Measurements from ENCODE around the gene PRR33.

The PRR33 gene

DNA sequence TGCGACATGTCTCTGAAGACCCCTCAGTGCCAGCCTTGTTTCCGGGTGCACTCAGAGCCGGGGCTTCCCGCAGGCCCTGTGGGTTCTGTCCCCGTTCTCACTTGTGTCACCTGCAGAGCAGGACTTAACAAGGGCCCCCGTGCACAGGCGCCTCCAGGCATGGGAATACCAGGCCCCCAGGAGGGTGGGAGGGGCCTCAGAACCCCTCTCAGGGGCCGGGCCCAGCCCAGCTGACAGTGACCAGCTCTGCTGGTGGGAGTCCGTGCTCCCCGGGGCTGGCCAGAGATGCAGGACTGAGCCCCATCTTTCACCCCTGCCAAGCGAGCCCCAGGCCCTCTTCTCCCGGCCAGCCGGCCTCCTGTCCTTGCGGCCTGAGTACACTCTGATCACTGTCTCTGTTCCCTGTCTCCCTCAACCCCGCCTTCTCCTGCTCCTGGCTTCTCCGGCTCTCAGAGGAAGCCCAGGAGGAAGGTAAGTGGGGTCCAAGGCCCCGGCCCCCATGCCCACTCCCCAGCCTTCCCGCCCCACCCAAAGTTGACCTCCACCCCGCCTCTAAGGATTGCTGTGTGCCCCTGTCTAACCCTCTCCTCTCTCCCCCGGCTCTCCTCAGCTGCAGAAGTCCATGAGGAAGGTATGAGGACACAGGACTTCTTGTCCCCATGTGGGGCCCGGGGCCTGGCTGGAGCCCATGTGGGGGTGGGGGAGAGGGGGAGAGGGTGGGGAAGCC lies 33.1 kb upstream of the PRR33 start:
- WGBS = 79% methylated on average over 21 of the region's 21 CpGs
- no peaks in the 10 kb centered on the region for H3K36me3 ChIP-seq (ENCODE audit: control insufficient read depth in 1 of 2, insufficient read depth in 2 of 2, low read depth in 1 of 2, low read length in 2 of 2)
- H3K79me1 ChIP-seq (replicated peaks; ENCODE audit: low read length, poor library complexity, severe bottlenecking) = no peaks in the 10 kb centered on the region
- no peak overlapping the region for H3K23ac ChIP-seq (ENCODE audit: low read length in 2 of 2)
- H3K14ac ChIP-seq (ENCODE audit: low read length in 2 of 2) = no peak overlapping the region
- no peak overlapping the region for H2BK15ac ChIP-seq (ENCODE audit: low read depth, poor library complexity, severe bottlenecking)
- no peaks in the 10 kb centered on the region for H3K9me3 ChIP-seq (ENCODE audit: control insufficient read depth, low read length)
- H4K91ac ChIP-seq (ENCODE audit: low read length) = no peak overlapping the region
- H2AFZ ChIP-seq (ENCODE audit: low read depth, low read length) = no peak overlapping the region
- no peak overlapping the region for H2BK120ac ChIP-seq (ENCODE audit: low read depth, low read length)
- H3K4me2 ChIP-seq (ENCODE audit: low read length, poor library complexity, severe bottlenecking) = no peak overlapping the region
- H4K8ac ChIP-seq (ENCODE audit: low read length) = no peak overlapping the region
- H3K27ac ChIP-seq (ENCODE audit: low read length, poor library complexity, severe bottlenecking) = no peak overlapping the region
- no peak overlapping the region for H2BK5ac ChIP-seq (ENCODE audit: low read depth, low read length, poor library complexity, severe bottlenecking)
- H3K27me3 ChIP-seq (ENCODE audit: control insufficient read depth in 1 of 2, insufficient read depth in 1 of 2, low read length in 2 of 2) = peaks cover 10 to 32% of the 10 kb centered on the region in 2 experiments
- H3K4me3 ChIP-seq (ENCODE audit: insufficient read depth in 1 of 2, low read depth in 1 of 2, low read length in 2 of 2) = no peak overlapping the region
- no peak overlapping the region for H2BK12ac ChIP-seq (ENCODE audit: low read length in 2 of 2)
- H3K9ac ChIP-seq (ENCODE audit: low read length) = no peak overlapping the region
- peaks cover 21% of the 10 kb centered on the region for H3K4me1 ChIP-seq (ENCODE audit: control insufficient read depth, insufficient read depth, low read depth, low read length)
- no peak overlapping the region for H3K4ac ChIP-seq (ENCODE audit: low read depth in 1 of 2, low read length in 2 of 2)
- DNase-seq = no peak
- H2AK5ac ChIP-seq (ENCODE audit: low read length, severe bottlenecking) = no peak overlapping the region
- H3K18ac ChIP-seq (ENCODE audit: low read depth in 1 of 2, low read length in 2 of 2) = no peak overlapping the region

DNA sequence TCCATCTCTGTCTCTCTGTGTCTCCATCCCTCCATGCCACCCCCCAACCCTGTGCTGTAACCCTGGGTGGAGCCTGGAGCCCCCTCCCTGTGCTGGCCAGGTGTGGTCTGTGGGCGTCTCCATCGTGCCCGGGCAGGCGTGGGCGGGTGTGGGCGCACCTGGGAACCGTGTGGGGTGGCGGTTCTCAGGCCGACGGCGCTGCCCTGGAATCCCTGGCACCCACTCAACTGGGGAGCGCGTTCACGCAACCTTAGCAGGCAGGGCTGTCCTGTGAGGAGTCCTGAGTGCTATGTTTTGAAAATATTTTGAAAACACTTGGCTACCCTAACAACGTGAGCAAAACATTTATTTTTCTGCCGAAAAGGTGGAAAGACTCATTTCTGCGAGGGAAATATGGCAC lies 32.5 kb upstream of the PRR33 start:
- DNase-seq = no peak
- H2BK120ac ChIP-seq (ENCODE audit: low read depth, low read length) = no peak overlapping the region
- WGBS = 93% methylated on average over 17 of the region's 17 CpGs
- H2BK15ac ChIP-seq (ENCODE audit: low read depth, poor library complexity, severe bottlenecking) = no peak overlapping the region
- no peak overlapping the region for H3K9ac ChIP-seq (ENCODE audit: low read length)
- no peak overlapping the region for H2AFZ ChIP-seq (ENCODE audit: low read depth, low read length)
- H3K36me3 ChIP-seq (ENCODE audit: control insufficient read depth in 1 of 2, insufficient read depth in 2 of 2, low read depth in 1 of 2, low read length in 2 of 2) = no peaks in the 10 kb centered on the region
- no peak overlapping the region for H3K4me3 ChIP-seq (ENCODE audit: insufficient read depth in 1 of 2, low read depth in 1 of 2, low read length in 2 of 2)
- H2AK5ac ChIP-seq (ENCODE audit: low read length, severe bottlenecking) = no peak overlapping the region
- no peak overlapping the region for H3K4ac ChIP-seq (ENCODE audit: low read depth in 1 of 2, low read length in 2 of 2)
- H4K8ac ChIP-seq (ENCODE audit: low read length) = no peak overlapping the region
- peaks cover 9 to 38% of the 10 kb centered on the region in 2 experiments for H3K27me3 ChIP-seq (ENCODE audit: control insufficient read depth in 1 of 2, insufficient read depth in 1 of 2, low read length in 2 of 2)
- no peak overlapping the region for H3K27ac ChIP-seq (ENCODE audit: low read length, poor library complexity, severe bottlenecking)
- H2BK12ac ChIP-seq (ENCODE audit: low read length in 2 of 2) = no peak overlapping the region
- H3K18ac ChIP-seq (ENCODE audit: low read depth in 1 of 2, low read length in 2 of 2) = no peak overlapping the region
- H3K23ac ChIP-seq (ENCODE audit: low read length in 2 of 2) = no peak overlapping the region
- no peak overlapping the region for H2BK5ac ChIP-seq (ENCODE audit: low read depth, low read length, poor library complexity, severe bottlenecking)
- no peak overlapping the region for H3K4me2 ChIP-seq (ENCODE audit: low read length, poor library complexity, severe bottlenecking)
- H3K79me1 ChIP-seq (replicated peaks; ENCODE audit: low read length, poor library complexity, severe bottlenecking) = no peaks in the 10 kb centered on the region
- no peak overlapping the region for H3K14ac ChIP-seq (ENCODE audit: low read length in 2 of 2)
- no peak overlapping the region for H4K91ac ChIP-seq (ENCODE audit: low read length)
- H3K4me1 ChIP-seq (ENCODE audit: control insufficient read depth, insufficient read depth, low read depth, low read length) = peaks cover 21% of the 10 kb centered on the region
- no peaks in the 10 kb centered on the region for H3K9me3 ChIP-seq (ENCODE audit: control insufficient read depth, low read length)

DNA sequence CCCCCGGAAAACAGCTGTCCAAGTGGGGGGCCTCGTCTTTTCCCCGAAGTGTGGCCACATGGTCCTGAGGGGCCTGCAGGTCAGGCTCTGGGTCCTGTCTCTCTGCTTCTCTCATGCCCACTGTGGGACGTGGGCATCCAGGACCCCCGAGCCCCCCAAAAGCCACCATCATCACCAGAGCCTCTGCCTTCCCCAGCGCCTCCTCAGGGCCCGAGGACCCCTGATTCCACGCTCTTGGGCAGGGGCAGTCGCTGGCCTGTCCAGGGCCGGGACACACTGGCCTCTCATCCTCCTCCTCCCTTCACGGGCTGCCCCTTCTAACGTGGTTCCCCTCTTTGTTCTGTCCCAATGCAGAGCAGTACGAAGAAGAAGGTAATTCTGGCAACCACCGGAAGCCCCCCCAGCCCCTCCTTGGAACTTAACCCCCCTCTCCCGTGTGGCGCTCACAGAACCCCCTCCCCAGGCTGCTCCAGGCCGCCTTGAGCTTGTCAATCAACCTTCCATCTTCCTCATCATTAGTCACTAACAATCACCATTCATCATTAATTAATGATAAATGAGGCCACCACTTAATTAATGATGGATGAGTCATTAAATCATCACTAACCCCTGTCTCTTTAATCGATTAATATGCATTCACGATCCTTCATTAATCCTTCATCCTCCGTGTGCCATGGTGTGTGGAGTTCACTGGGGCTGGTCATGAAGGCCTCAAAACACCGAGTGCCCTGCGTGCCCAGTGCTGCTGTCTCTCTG lies 31.7 kb upstream of the PRR33 start:
- Histone ChIP-seq H3K79me1 (replicated peaks; ENCODE audit: low read length, poor library complexity, severe bottlenecking) (no peaks in the 10 kb centered on the region), H3K4me1 (ENCODE audit: control insufficient read depth, insufficient read depth, low read depth, low read length) (peaks cover 18% of the 10 kb centered on the region), H3K9ac (ENCODE audit: low read length) (no peak overlapping the region), H3K36me3 (ENCODE audit: control insufficient read depth in 1 of 2, insufficient read depth in 2 of 2, low read depth in 1 of 2, low read length in 2 of 2) (no peaks in the 10 kb centered on the region), H3K4me3 (ENCODE audit: insufficient read depth in 1 of 2, low read depth in 1 of 2, low read length in 2 of 2) (no peak overlapping the region), H3K18ac (ENCODE audit: low read depth in 1 of 2, low read length in 2 of 2) (no peak overlapping the region), H3K9me3 (ENCODE audit: control insufficient read depth, low read length) (no peaks in the 10 kb centered on the region), H2AK5ac (ENCODE audit: low read length, severe bottlenecking) (no peak overlapping the region), H2BK5ac (ENCODE audit: low read depth, low read length, poor library complexity, severe bottlenecking) (no peak overlapping the region), H2BK15ac (ENCODE audit: low read depth, poor library complexity, severe bottlenecking) (no peak overlapping the region), H4K91ac (ENCODE audit: low read length) (no peak overlapping the region), H3K23ac (ENCODE audit: low read length in 2 of 2) (no peak overlapping the region), H2BK12ac (ENCODE audit: low read length in 2 of 2) (no peak overlapping the region), H2AFZ (ENCODE audit: low read depth, low read length) (no peak overlapping the region), H3K27ac (ENCODE audit: low read length, poor library complexity, severe bottlenecking) (no peak overlapping the region), H2BK120ac (ENCODE audit: low read depth, low read length) (no peak overlapping the region), H3K14ac (ENCODE audit: low read length in 2 of 2) (no peak overlapping the region), H3K27me3 (ENCODE audit: control insufficient read depth in 1 of 2, insufficient read depth in 1 of 2, low read length in 2 of 2) (peaks cover 9 to 44% of the 10 kb centered on the region in 2 experiments), H3K4me2 (ENCODE audit: low read length, poor library complexity, severe bottlenecking) (no peak overlapping the region), H3K4ac (ENCODE audit: low read depth in 1 of 2, low read length in 2 of 2) (no peak overlapping the region), H4K8ac (ENCODE audit: low read length) (no peak overlapping the region)
- 87% methylated on average over 19 of the region's 22 CpGs for WGBS
- no peak for DNase-seq

DNA sequence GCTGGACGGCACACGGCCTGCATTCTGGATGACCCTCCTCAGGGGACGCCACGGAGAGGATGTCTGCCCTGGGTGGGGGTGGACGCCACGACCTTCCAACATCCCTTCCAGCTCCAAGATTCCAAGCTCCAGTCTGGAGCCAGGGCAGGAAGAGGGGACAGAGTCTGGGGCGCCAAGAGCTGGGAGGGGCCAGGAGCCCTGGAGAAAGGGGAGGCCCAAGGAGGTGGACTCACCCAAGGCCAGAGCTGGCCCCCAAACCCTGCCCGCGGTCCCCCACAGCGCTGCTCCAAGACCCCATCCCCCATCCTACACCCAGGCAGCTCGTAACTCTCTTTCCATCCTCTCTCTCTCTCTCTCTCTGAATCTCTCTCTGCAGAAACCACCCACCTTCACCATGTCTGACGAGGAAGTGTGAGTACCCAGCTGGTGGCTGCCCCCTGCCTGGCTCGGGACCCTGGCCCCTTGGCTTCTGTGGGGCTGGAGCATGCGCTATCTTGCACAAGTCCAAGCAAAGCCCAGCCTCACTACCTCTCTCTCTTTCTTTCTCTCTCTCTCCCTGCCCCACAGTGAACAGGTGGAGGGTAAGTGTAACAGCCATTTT lies 30.9 kb upstream of the PRR33 start:
- Histone ChIP-seq H2BK15ac (ENCODE audit: low read depth, poor library complexity, severe bottlenecking) (no peak overlapping the region), H3K23ac (ENCODE audit: low read length in 2 of 2) (no peak overlapping the region), H3K4me2 (ENCODE audit: low read length, poor library complexity, severe bottlenecking) (no peak overlapping the region), H3K9me3 (ENCODE audit: control insufficient read depth, low read length) (no peaks in the 10 kb centered on the region), H3K18ac (ENCODE audit: low read depth in 1 of 2, low read length in 2 of 2) (no peak overlapping the region), H2BK12ac (ENCODE audit: low read length in 2 of 2) (no peak overlapping the region), H3K4ac (ENCODE audit: low read depth in 1 of 2, low read length in 2 of 2) (no peak overlapping the region), H3K4me3 (ENCODE audit: insufficient read depth in 1 of 2, low read depth in 1 of 2, low read length in 2 of 2) (no peak overlapping the region), H3K27ac (ENCODE audit: low read length, poor library complexity, severe bottlenecking) (no peak overlapping the region), H3K9ac (ENCODE audit: low read length) (peak overlapping the region; percentile 75), H2BK5ac (ENCODE audit: low read depth, low read length, poor library complexity, severe bottlenecking) (no peak overlapping the region), H3K79me1 (replicated peaks; ENCODE audit: low read length, poor library complexity, severe bottlenecking) (no peaks in the 10 kb centered on the region), H3K14ac (ENCODE audit: low read length in 2 of 2) (no peak overlapping the region), H2AFZ (ENCODE audit: low read depth, low read length) (no peak overlapping the region), H3K36me3 (ENCODE audit: control insufficient read depth in 1 of 2, insufficient read depth in 2 of 2, low read depth in 1 of 2, low read length in 2 of 2) (no peaks in the 10 kb centered on the region), H4K91ac (ENCODE audit: low read length) (no peak overlapping the region), H4K8ac (ENCODE audit: low read length) (no peak overlapping the region), H2BK120ac (ENCODE audit: low read depth, low read length) (no peak overlapping the region), H2AK5ac (ENCODE audit: low read length, severe bottlenecking) (no peak overlapping the region), H3K4me1 (ENCODE audit: control insufficient read depth, insufficient read depth, low read depth, low read length) (peaks cover 16% of the 10 kb centered on the region), H3K27me3 (ENCODE audit: control insufficient read depth in 1 of 2, insufficient read depth in 1 of 2, low read length in 2 of 2) (peaks cover 8 to 52% of the 10 kb centered on the region in 2 experiments)
- no peak for DNase-seq
- 75% methylated on average over 13 of the region's 14 CpGs for WGBS

All from mesenchymal stem cell (in vitro differentiated cells and primary cell).